GM19468 (cell line): ENCODE results near the gene C11orf65.
"Not testable (repeated sequence)": the region's sequence is repeated elsewhere in the genome, so short reads cannot be mapped to it uniquely, and the experiment has no call there.

Source experiments
- ATAC-seq: cut with Tn5 transposase; IDR thresholded peaks from one replicate; pipeline ENCODE4 v1.9.1; 2021; ENCODE audit warnings: mild to moderate bottlenecking, moderate library complexity, moderate number of reproducible peaks; ENCODE audit not compliant: unreplicated experiment; ENCODE audit errors: extremely low read depth

Gene C11orf65

DNA sequence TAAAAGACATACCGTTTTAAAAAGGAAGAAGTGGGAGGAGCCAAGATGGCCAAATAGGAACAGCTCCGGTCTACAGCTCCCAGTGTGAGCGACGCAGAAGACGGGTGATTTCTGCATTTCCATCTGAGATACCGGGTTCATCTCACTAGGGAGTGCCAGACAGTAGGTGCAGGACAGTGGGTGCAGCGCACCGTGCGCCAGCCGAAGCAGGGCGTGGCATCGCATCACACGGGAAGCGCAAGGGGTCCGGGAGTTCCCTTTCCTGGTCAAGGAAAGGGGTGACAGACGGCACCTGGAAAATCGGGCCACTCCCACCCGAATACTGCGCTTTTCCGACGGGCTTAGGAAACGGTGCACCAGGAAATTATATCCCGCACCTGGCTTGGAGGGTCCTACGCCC is 93.8 kb downstream of the C11orf65 start:
- ATAC-seq: not testable (repeated sequence)

DNA sequence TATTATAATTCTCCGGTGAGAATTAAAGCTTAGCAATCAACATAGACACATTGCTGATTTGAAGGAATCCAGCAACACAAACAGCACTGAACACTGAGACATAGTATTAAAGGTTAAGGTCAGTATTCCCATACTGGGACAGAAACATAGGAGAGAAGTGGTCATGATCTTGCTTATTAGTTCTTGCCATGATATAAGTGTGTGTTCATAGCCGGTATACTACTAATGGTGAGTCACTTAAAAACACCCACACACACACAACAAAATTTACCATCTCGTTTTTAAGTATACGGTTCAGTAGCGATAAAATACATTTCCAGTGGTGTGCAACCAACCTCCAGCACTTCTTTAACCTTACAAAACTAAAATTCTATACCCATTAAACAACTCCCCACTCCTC is 96.3 kb downstream of the C11orf65 start:
- no peak for ATAC-seq

DNA sequence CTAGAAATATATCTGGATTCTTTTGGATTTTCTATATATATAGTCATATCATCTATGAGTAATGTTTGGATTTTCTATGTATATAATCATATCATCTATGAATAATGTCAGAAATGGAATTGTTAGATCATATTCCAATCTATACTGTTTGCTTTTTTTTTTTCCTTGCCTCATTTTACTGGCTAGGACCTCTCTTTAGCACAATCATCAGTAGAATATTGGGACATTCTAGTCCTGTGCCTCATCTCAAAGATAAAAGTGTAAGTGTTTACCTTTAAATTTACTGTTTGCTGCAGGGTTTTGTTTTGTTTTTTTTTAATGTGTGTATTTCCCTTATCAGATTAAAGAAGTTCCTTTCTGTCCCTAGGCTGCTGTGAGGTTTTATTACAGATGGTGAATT is 97.0 kb downstream of the C11orf65 start:
- ATAC-seq: no peak

DNA sequence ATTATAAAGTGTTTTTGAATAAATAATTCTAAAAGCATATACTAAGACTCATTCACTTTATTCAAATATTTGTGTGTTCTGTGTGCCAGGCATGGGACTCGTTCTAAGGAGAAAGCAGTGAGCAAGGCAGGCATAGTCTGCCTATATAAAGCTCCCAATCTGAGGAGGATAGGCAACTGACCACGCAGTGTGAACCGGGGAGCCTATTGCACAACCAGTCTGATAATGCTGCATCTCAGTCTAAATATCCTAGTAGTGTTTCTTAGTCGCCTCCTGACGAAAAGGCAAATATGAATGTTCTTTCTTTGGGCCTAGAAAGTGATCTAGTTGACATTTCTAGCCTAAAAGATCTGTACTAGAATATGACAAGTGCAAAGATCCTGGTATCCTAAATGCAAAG is 98.3 kb downstream of the C11orf65 start:
- ATAC-seq: no peak

DNA sequence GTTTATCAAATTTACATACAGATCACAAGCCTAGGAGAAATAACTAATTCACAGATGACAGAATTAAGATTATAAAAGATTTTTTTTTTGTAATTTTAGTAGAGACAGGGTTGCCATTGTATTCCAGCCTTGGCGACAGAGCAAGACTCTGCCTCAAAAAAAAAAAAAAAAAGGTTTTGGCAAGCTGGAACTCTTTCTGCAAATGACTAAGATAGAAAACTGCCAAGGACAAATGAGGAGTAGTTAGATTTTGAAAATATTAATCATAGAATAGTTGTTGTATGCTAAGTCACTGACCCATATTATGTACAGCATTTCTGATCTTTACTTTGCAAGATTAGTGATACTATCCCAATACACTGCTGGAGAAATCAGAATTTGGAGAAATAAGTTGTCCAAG is 99.2 kb downstream of the C11orf65 start:
- no peak for ATAC-seq

DNA sequence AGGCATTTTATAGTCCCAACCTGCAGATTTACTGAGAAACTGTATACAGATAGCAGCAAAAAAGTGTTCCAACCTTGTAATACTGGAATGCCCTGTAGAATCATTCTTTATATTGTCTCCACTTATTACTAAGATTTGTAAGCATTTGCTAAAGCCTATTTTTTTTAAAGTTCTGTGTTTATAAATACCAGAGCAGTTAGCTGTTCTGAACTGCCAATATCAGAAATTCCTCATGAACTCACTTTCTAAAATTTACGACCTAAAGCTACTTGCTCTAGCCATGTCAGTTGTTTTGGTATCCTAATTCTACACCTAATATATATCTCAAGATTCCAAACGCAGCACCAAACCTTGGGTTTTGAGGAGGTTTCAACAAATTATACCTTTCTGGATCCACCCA is 103.2 kb downstream of the C11orf65 start:
- no peak for ATAC-seq

DNA sequence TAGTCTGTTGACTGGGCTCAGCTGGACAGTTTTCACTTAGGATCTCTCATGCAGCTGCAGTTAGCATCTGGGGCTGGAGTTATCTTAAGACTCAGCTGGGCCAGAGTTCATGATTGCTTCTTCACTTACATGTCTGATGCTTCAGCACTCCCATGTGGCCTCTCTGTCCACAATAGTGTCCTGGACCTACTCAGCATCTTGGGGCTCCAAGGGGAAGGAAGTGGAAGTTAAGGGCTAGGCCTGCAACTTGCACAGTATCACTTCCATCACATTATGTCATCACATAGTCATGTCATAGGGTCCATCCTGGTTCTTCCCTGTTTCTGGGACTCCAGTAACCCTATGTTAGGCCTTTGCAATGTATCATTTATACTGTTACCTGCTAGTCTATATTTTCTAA is 115.9 kb downstream of the C11orf65 start:
- ATAC-seq: no peak

DNA sequence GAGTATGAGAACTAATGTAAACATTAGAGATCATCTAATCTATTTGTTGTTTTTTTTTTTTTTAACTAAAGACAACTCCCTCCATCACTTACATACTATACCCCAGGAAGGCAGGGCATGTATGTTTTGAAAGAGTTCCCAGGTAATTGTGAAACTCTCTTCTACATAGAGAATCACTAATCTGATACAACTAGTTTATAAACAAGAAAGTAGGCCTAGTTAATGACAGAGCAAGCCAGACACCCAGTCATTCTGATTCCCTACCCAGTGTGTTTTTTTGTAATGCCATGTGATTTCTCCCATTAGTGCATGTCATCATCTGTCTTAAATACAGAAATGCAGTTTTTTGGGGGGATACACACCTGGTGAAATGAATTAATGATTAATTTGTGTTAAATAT is 120.9 kb downstream of the C11orf65 start:
- ATAC-seq: no peak

DNA sequence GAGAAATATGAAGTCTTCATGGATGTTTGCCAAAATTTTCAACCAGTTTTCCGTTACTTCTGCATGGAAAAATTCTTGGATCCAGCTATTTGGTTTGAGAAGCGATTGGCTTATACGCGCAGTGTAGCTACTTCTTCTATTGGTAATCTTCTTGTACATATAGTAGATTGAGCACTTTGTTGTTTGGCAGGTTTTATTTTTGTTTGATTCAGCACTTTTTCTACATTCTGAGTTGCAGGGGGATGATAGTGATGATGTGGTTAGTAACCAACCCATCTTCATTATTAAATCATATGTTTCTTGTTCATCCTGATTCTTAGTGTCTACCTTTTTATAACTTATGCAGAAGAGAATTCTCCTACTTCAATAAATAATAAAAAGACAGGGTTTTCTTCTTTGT is 121.6 kb downstream of the C11orf65 start:
- ATAC-seq: no peak

DNA sequence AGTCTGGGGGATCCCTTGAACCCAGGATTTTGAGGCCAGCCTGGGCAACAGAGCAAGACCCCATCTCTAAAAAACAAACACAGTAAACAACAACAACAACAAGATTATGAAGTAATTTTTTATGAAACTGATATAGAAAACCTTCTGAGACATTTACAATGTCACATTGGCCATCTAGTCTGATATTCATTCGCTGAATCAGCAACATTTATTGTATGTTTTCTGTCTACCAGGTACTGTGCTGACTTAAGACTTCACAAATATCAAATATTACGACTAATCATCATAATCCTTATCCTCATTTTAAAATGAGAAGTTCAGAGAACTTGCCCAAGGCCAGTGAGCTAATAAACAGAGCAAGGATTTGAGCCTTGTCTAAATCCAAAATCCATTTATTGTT is 123.6 kb downstream of the C11orf65 start:
- ATAC-seq: no peak

DNA sequence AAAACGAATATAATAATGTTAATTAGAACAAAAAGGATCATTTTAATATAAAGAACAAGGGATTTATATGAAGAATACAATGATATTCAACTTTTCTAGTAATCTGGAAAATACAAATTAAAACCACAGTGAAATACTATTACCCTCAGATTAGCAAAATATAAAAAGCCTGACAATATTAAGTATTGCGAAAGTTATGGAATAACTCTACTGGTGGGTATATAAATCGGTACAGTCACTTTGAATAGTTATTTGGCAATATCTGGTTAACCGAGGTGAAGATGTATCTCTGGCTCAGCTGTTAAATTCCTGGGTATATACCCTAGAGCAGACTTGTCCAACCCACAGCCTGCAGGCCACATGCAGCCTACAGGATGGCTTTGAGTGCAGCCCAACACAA is 125.7 kb downstream of the C11orf65 start:
- ATAC-seq: no peak

DNA sequence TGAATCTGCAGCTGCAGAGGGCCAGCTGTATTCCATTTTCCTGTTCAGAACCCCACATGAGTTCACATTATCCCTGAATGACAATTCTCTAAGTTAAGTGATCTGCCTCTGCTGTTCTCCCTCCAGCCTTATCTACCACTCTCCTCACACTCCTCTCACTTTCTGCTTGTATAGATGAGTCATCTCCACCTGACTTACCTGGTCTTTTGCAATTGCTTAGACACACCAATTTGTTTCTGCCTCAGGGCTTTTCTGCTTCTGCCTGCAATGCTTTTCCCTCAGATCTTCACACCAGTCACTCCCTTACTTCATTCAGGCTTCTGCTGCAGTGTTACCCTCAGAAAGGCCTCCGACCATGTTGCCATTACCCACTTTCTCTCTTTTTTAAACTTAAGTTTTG is 126.4 kb downstream of the C11orf65 start:
- no peak for ATAC-seq

DNA sequence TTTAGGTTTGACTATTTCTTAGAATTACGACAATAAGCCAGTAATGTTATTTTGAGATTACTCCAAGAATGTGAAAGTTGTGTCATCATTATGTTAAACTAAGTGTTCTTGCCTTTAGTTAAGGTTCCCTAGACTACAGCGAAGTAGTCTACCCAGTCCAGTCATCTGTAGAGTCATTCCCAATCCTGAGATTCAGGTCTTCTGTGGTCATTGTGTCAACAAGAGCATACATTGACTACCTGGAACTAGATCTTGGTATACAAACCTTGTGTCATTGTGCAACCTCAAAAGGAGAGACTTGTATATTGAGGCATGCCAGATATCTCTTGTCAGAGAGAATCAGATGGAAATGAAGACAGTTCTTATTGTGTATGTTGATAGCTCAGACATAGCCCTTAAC is 128.6 kb downstream of the C11orf65 start:
- no peak for ATAC-seq

DNA sequence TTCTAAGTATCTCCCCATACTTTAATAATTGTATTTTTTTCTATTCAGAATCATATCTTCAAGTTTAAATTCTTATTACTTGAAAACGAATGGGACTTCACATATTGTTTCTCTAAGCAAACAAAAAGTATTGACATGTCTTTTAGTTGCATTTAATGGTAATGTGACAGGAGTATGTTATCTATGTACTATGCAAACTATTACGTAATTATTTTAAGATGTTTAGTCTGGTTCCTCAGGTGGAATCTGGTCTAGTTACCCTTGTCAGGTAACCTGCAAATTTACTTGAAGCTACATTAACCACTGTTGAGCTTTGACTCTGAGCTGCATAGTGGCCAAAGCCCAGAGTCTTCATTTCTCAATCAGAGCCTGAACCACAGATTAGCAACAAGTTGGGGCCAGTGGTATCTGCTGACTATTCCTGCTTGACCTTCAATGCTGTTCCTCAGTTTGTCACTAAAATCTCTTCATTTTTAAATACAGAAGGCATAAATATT is 133.9 kb downstream of the C11orf65 start:
- ATAC-seq: no peak
